Mucosa of gallbladder (tissue), 1 donor: ENCODE measurements around the gene TNK2. TPM values are rescaled to one million over a fixed set of nuclear protein-coding genes. Genes with fewer than 3 reads are reported as not detected.
"Not testable (repeated sequence)": the region's sequence is repeated elsewhere in the genome, so short reads cannot be mapped to it uniquely, and the experiment has no call there.

Experiments used
- DNase-seq: peaks from one replicate; pipeline ENCODE4 v3.0.0-alpha.2; 2020; ENCODE audit warnings: low spot score
- total RNA-seq: library from RNA; stranded (reverse); gene quantifications from one replicate; pipeline ENCODE4 v1.2.1, GENCODE V29; 2021
- donor health status: DM: no; HTN: no; CAD: no.

Gene TNK2
- total RNA-seq, 1 donor from 2014 or later, result 47.3 TPM

DNA sequence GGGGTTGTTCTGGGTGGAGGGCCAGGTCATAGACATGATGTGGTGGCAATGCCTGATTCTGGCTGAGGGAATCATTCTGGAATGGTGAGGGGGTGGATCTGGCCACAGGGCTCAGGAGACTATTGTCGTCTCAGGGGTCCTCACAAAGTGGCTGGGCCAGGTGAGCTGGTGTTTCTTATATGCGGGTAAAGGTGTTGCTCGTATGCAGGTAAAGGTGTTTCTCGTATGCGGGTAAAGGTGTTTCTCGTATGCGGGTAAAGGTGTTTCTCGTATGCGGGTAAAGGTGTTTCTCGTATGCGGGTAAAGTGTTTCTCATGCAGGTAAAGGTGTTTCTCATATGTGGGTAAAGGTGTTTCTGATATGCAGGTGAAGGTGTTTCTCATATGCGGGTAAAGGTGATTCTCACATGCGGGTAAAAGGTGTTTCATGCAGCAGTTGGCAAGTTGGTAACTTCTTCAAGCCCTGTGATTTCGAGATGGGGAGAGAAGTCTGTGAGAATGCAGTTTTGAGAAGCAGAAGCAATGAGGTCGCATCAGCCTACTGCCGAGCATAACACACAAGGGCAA, 86.1 kb downstream of the TNK2 start:
- DNase-seq, result no peak

DNA sequence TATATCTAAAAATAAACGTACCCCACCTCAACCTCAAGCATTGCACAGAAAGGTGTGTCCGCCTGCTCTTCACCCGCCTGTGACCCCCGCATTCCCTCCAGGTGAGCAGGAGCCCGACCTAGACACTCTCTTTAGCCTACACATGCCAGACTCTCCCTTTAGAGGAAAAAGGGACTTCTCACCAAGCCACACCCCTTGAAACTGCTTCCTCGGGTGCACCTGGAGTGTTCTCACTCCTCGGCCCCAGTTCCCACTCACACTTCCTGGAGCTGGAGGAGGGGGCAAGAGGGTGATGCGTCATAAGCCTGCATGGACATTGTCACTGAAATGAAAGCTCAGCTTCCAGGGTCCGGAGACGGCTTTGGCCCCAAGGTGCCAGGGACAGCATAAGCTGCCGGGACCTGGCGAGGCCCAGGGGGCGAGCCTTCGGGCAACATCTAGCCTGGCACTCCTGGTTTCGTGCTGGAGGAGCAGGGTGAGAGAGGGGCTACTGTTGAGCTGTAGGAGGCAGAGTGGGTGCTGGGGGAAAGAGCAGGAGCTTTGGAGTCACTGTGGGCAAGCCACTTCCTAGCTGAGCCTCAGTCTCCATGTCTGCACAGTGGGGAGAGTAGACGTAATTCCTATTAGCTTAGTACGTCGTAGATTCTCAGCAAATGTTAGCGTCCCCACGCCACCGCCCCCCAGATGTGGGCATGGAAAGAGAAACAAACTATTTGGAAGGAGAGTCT, 86.8 kb downstream of the TNK2 start:
- no peak for DNase-seq

DNA sequence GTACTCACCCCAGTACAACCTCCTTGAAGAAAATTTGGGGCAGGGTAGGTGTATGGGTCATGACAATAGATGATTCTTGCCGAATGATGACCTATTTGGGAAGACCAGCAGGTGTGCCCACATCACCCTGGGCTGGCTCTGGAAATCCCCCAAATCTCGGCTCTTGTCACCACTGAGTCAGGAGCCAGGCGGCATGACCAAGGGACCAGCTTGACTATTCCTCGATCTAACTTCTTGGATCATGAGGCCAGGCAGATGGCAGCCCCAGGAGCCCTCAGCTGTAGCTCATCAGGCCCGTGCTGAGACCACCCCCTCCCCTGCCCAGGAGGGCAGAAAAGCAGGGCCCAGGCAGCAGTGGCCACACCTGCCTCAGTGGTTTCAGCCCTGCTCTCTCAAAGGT, 87.5 kb downstream of the TNK2 start:
- no peak for DNase-seq

DNA sequence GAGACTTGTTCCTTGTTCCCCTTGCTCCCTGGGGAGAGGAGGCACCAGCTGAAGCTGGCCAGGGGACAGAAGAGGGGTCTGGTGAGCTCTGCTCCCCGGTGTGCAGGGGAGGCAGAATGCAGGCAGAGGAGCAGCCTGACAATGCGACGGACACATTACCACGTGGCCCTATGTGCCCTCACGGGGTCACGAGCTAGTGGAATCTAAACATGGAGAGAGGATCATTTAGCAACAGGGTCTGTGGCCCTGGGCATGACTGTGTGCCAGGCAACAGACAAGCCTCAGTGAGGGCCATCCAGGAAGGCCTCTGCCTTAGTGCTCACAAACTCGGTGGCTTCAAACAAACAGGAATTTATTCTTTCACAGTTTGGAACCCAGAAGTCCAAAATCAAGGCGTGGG, 88.2 kb downstream of the TNK2 start:
- no peak for DNase-seq

DNA sequence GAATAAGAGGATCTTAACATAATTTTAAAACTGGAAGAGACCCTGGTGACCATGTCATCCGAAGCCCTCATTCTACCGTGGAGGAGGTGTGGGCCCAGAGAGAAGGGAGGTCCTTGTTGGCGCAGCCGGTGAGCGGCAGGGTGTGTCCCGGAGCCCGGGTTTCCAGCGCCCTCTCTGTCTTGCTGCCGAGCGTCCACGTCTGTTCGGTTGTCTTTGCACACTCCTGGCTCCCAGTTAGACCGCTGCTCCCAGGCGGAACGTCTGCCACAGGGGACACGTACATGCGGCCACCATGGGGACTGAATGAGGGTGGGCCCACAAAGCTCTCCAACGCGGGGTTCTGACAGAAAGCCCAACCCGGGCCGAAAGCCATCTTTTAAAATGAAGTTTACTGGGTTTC, 90.0 kb downstream of the TNK2 start:
- DNase-seq, result no peak

DNA sequence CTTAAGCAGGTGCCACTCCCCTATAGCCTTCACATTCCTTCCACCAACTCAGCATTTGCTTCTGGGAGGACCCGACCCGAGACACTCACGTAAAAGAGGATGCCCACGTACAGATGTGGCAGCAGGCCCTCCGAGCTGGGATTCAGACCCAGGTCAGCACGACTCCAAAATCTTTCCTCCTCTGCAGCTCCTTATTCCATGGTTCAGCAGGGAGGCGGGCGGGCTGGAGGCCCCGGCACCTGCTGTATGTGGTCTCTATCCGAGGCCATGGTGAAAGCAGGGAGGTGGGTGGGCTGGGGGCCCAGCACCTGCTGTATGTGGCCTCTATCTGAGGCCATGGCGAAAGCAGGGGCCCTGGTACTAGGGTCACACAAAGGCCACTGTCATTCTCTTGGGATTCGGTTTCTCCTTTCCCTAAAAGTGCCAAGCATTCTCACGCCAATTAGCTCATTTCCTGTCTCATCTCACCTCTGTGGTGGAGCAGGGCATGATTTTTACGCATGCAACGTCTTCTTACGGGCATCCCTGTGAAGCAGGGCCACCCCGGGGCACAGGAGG, 90.7 kb downstream of the TNK2 start:
- no peak for DNase-seq

DNA sequence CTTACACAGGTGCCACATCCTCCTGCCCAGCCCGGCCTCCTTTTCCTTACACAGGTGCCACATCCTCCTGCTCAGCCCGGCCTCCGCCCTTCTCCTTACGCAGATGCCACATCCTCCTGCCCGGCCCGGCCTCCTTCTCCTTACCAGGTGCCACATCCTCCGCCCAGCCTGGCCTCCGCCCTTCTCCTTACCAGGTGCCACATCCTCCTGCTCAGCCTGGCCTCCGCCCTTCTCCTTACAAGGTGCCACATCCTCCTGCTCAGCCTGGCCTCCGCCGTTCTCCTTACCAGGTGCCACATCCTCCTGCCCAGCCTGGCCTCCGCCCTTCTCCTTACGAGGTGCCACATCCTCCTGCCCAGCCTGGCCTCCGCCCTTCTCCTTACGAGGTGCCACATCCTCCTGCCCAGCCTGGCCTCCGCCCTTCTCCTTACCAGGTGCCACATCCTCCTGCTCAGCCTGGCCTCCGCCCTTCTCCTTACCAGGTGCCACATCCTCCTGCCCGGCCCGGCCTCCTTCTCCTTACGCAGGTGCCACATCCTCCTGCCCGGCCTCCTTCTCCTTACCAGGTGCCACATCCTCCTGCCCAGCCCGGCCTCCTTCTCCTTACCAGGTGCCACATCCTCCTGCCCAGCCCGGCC, 92.0 kb downstream of the TNK2 start:
- DNase-seq, result not testable (repeated sequence)

DNA sequence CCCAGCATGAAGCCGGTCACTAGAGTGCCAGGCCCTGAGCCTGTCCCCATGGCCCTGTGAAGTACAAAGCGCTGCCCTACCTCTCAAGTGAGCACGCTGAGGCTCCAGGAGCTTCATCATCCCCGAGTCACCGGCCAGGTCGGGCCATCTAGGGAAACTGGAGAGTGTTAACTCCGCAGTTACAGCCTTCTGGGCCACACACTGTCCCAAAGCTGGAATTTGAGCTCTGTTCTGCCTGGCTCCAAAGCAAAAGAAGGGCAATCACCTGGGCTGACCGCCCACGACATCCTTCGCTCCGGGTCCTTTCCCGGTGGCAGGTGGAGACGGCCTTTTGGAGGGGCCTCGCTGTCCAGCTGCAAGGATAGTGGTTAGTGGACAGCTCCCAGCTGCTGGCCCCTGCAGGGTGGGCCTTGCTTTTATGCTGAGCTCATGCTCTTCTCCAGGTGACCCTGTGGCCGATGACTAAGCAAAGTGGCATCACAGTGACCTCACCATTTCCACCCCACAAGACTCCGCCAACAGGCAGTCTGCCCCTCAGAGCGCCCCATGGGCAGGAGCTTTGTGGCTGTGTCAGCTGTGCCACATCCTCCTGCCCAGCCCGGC, 93.1 kb downstream of the TNK2 start:
- no peak for DNase-seq

DNA sequence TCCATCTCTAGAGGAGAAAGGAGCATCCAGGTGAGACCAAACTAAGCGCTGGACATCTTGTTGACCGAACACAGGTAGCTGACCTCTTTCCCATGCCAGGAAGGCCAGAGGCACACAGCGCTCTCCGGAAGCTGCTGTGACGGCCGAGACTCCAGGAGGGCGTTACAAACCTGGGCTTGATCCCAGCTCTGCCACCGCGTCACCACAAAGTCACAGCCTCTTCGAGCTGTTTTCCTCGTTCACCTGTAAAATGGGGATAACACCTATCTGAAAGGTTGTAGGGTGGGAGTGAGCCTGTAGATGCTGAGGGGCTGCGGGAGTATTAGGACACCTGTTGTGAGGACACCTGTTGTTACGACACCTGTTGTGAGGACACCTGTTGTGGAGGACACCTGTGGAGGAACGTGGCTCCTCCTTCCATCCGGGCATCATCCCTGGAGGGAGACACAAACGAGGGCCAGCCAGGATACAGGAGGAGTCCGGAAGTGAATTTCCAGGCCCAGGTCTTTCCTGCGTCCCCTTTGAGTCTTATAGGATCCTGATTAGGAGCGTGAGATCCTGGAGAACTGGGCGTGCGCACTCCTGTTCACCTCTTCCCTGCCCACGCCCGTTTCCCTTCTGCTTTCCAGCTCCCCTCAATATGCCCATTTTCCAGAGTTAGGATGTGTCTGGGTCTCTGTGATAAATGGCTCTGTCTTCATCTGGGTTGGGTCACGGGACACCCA, 94.3 kb downstream of the TNK2 start:
- DNase-seq, result no peak

Other genes starting within 250 kb of the TNK2 start
- 198 TPM for gene MUC20, start 187.6 kb downstream of the TNK2 start, total RNA-seq
- gene MUC4, start 96.6 kb downstream of the TNK2 start, total RNA-seq, result 0.14 TPM
- 154 TPM for gene TFRC, start 173.5 kb upstream of the TNK2 start, total RNA-seq